Activated T-cell treated with anti-CD3 and anti-CD28 coated beads, Interleukin-2, amount 50 U/mL, for 4 hours (primary cell): Measurements from ENCODE around the gene EPHA10. TPM values are rescaled to one million over a fixed set of nuclear protein-coding genes. Genes with fewer than 3 reads are reported as not detected.
"Not testable (repeated sequence)": the region's sequence is repeated elsewhere in the genome, so short reads cannot be mapped to it uniquely, and the experiment has no call there.

Experiments
- ATAC-seq, 2 donors: fragments of 200-7000 bp; cut with Tn5 transposase; one replicate each; pipeline ENCODE4 v1.10.0; 2021
- DNase-seq: peaks from one replicate; pipeline ENCODE4 v3.0.0-alpha.2; 2020
- H3K27me3 Mint-ChIP-seq: one replicate; pipeline ENCODE4 v1.8.0; 2021; ENCODE audit warnings: low read depth, mixed read lengths
- H3K36me3 Mint-ChIP-seq: one replicate; pipeline ENCODE4 v1.8.0; 2022; ENCODE audit warnings: mixed read lengths; ENCODE audit not compliant: insufficient read depth
- H3K4me1 Mint-ChIP-seq: one replicate; pipeline ENCODE4 v1.8.0; 2021; ENCODE audit warnings: low read depth, mixed read lengths
- H3K4me3 Mint-ChIP-seq: one replicate; pipeline ENCODE4 v1.8.0; 2021; ENCODE audit warnings: mild to moderate bottlenecking, moderate library complexity, mixed read lengths
- H3K9me3 Mint-ChIP-seq: one replicate; pipeline ENCODE4 v1.8.0; 2021; ENCODE audit warnings: mixed read lengths
- total RNA-seq, 3 donors: library from RNA; stranded (reverse); gene quantifications; one replicate each; pipeline ENCODE4 v1.2.1, GENCODE V29; 2021

The EPHA10 gene
- total RNA-seq, 3 donors from 2014 or later = 0.13 to 0.71 (median 0.27) TPM

- Mint-ChIP-seq H3K36me3 (peaks cover 9% of the 10 kb centered on the region), H3K4me3 (peak overlapping the region; percentile 97), H3K27me3 (no peaks in the 10 kb centered on the region), H3K9me3 (no peaks in the 10 kb centered on the region), H3K4me1 (peaks cover 35% of the 10 kb centered on the region)
- ATAC-seq (no peak), DNase-seq (no peak)
Observed at GRCh38 chr1:37692834-37693175, 72.1 kb downstream of the EPHA10 start.

- Mint-ChIP-seq H3K36me3 (peaks cover 11% of the 10 kb centered on the region), H3K4me3 (peak within 1 kb of the TSS; percentile 97), H3K27me3 (no peaks in the 10 kb centered on the region), H3K4me1 (peaks cover 35% of the 10 kb centered on the region), H3K9me3 (no peaks in the 10 kb centered on the region)
- peak; percentile 98 for DNase-seq
- peak; percentile 89 to 90 for ATAC-seq
Observed at GRCh38 chr1:37692078-37692833, 72.7 kb downstream of the EPHA10 start, which contains the start of gene CDCA8. Gene CDCA8 (plus strand): TSS chr1:37692516. CDS start chr1:37692691, 175 bp downstream.

- no peaks in the 10 kb centered on the region for H3K9me3 Mint-ChIP-seq
- DNase-seq (no peak), ATAC-seq (peak; percentile 0 to 3)
- peaks cover 35% of the 10 kb centered on the region for H3K4me1 Mint-ChIP-seq
- H3K36me3 Mint-ChIP-seq = peaks cover 11% of the 10 kb centered on the region
- no peaks in the 10 kb centered on the region for H3K27me3 Mint-ChIP-seq
- H3K4me3 Mint-ChIP-seq = peak overlapping the region; percentile 97
Observed at GRCh38 chr1:37691497-37692077, 73.3 kb downstream of the EPHA10 start.

- ATAC-seq = no peak
- H3K9me3 Mint-ChIP-seq = no peaks in the 10 kb centered on the region
- peaks cover 26% of the 10 kb centered on the region for H3K36me3 Mint-ChIP-seq
- H3K4me3 Mint-ChIP-seq = peak overlapping the region; percentile 97
- H3K27me3 Mint-ChIP-seq = no peaks in the 10 kb centered on the region
- DNase-seq = no peak
- peaks cover 35% of the 10 kb centered on the region for H3K4me1 Mint-ChIP-seq
Observed at GRCh38 chr1:37688926-37689325, 76.0 kb downstream of the EPHA10 start.

GRCh38 chr1:37687764-37688163 lies 77.2 kb downstream of the EPHA10 start:
- H3K4me3 Mint-ChIP-seq = peak overlapping the region; percentile 97
- peaks cover 35% of the 10 kb centered on the region for H3K4me1 Mint-ChIP-seq
- not testable (repeated sequence) for H3K27me3 Mint-ChIP-seq, H3K9me3 Mint-ChIP-seq, ATAC-seq, DNase-seq
- H3K36me3 Mint-ChIP-seq = peaks cover 38% of the 10 kb centered on the region

GRCh38 chr1:37685722-37686121 lies 79.2 kb downstream of the EPHA10 start:
- no peak overlapping the region for H3K4me3 Mint-ChIP-seq
- DNase-seq (no peak), ATAC-seq (no peak)
- H3K27me3 Mint-ChIP-seq = no peaks in the 10 kb centered on the region
- peaks cover 26% of the 10 kb centered on the region for H3K4me1 Mint-ChIP-seq
- peaks cover 51% of the 10 kb centered on the region for H3K36me3 Mint-ChIP-seq
- no peaks in the 10 kb centered on the region for H3K9me3 Mint-ChIP-seq

- ATAC-seq, H3K27me3 Mint-ChIP-seq, H3K4me3 Mint-ChIP-seq, DNase-seq, H3K9me3 Mint-ChIP-seq: not testable (repeated sequence)
- peaks cover 46% of the 10 kb centered on the region for H3K36me3 Mint-ChIP-seq
- peaks cover 16% of the 10 kb centered on the region for H3K4me1 Mint-ChIP-seq
Observed at GRCh38 chr1:37684182-37684581, 80.7 kb downstream of the EPHA10 start.

GRCh38 chr1:37682334-37682987 lies 82.5 kb downstream of the EPHA10 start:
- ATAC-seq (peak; percentile 81 to 84), DNase-seq (peak; percentile 77)
- peaks cover 3% of the 10 kb centered on the region for H3K4me1 Mint-ChIP-seq
- H3K36me3 Mint-ChIP-seq = peaks cover 40% of the 10 kb centered on the region
- no peak overlapping the region for H3K4me3 Mint-ChIP-seq
- no peaks in the 10 kb centered on the region for H3K9me3 Mint-ChIP-seq
- H3K27me3 Mint-ChIP-seq = no peaks in the 10 kb centered on the region

GRCh38 chr1:37680933-37681332 lies 84.0 kb downstream of the EPHA10 start:
- Mint-ChIP-seq H3K9me3 (no peaks in the 10 kb centered on the region), H3K36me3 (peaks cover 33% of the 10 kb centered on the region), H3K4me3 (no peak overlapping the region), H3K4me1 (peaks cover 3% of the 10 kb centered on the region), H3K27me3 (no peaks in the 10 kb centered on the region)
- no peak for ATAC-seq
- DNase-seq = no peak

- DNase-seq (no peak), ATAC-seq (no peak)
- H3K4me1 Mint-ChIP-seq = peaks cover 13% of the 10 kb centered on the region
- peaks cover 13% of the 10 kb centered on the region for H3K36me3 Mint-ChIP-seq
- H3K27me3 Mint-ChIP-seq = no peaks in the 10 kb centered on the region
- H3K9me3 Mint-ChIP-seq = no peaks in the 10 kb centered on the region
- no peak overlapping the region for H3K4me3 Mint-ChIP-seq
Observed at GRCh38 chr1:37677808-37678207, 87.1 kb downstream of the EPHA10 start.

GRCh38 chr1:37677143-37677439 lies 87.8 kb downstream of the EPHA10 start:
- Mint-ChIP-seq H3K4me1 (peaks cover 10% of the 10 kb centered on the region), H3K36me3 (peaks cover 6% of the 10 kb centered on the region), H3K4me3 (no peak overlapping the region), H3K9me3 (no peaks in the 10 kb centered on the region), H3K27me3 (no peaks in the 10 kb centered on the region)
- ATAC-seq (no peak), DNase-seq (no peak)

- H3K9me3 Mint-ChIP-seq = no peaks in the 10 kb centered on the region
- ATAC-seq (no peak), DNase-seq (no peak)
- peaks cover 5% of the 10 kb centered on the region for H3K36me3 Mint-ChIP-seq
- peaks cover 10% of the 10 kb centered on the region for H3K4me1 Mint-ChIP-seq
- H3K4me3 Mint-ChIP-seq = no peak overlapping the region
- H3K27me3 Mint-ChIP-seq = peaks cover 4% of the 10 kb centered on the region
Observed at GRCh38 chr1:37676281-37677142, 88.4 kb downstream of the EPHA10 start.

- peaks cover 9% of the 10 kb centered on the region for H3K27me3 Mint-ChIP-seq
- H3K9me3 Mint-ChIP-seq = no peaks in the 10 kb centered on the region
- peak; percentile 84 to 86 for ATAC-seq
- no peaks in the 10 kb centered on the region for H3K36me3 Mint-ChIP-seq
- DNase-seq = peak; percentile 14
- H3K4me3 Mint-ChIP-seq = no peak overlapping the region
- peaks cover 10% of the 10 kb centered on the region for H3K4me1 Mint-ChIP-seq
Observed at GRCh38 chr1:37673920-37674319, 91.0 kb downstream of the EPHA10 start.
